NCI-H226 (cell line): ENCODE measurements around the gene PTTG2.
"Not testable (repeated sequence)": the region's sequence is repeated elsewhere in the genome, so short reads cannot be mapped to it uniquely, and the experiment has no call there.

Experiments used
- DNase-seq: peaks from one replicate; pipeline ENCODE4 v3.0.0-alpha.2; 2015

PTTG2 gene

GRCh38 chr4:37960098-37960497 is at the start of gene PTTG2:
Gene PTTG2 (plus strand): TSS chr4:37960398. CDS start chr4:37960435, 37 bp downstream.
- DNase-seq, result no peak

DNA sequence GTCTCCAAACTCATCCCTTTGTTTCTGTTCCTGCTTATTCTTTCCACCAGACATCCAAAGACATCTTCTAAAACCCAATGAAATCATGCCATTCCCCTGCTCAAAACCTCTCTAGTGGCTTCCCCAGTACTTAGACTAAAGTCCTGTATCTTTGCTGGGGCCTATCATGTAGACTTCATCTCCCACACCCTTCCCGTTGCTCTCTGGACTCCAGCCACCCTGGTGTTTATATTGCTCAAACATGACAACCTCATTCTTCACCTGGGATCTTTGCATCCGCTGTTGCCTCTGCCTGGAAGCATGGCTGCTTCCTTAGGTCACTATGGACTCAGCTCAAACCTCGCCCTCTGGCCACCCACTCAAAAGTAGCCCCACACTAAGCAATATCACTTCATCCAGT is 45.7 kb upstream of the PTTG2 start:
- no peak for DNase-seq

- no peak for DNase-seq
Measured at GRCh38 chr4:37917388-37917787, 42.8 kb upstream of the PTTG2 start.

GRCh38 chr4:37918653-37919052 is 41.5 kb upstream of the PTTG2 start:
- DNase-seq, result no peak

DNA sequence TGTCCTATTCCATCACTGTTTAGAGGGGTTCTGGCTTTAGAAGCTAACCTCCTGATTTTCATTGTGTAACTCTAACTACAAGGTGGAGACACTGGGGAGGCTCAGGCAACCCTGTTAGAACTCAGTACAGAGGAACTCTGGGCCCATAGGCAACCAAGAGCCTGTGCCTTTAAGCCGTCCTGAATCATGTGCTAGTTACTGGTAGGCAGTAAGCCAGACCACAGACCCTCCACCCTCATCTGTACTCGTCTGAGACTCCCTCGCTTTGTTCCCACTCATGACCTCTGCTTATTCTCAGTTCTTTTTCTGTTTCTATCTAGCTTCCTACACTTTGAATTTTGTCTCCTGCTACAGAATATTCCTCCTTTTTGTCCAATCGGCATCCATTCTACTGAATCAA is 37.9 kb upstream of the PTTG2 start:
- peak; percentile 72 for DNase-seq

DNA sequence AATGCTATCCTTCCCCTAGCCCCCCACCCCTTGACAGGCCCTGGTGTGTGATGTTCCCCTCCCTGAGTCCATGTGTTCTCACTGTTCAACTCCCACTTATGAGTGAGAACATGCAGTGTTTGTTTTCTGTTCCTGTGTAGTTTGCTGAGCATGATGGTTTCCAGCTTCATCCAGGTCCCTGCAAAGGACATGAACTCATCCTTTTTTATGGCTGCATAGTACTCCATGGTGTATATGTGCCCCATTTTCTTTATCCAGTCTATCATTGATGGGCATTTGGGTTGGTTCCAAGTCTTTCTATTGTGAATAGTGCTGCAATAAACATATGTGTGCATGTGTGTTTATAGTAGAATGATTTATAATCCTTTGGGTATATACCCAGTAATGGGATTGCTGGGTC is 37.1 kb upstream of the PTTG2 start:
- DNase-seq, result not testable (repeated sequence)

DNA sequence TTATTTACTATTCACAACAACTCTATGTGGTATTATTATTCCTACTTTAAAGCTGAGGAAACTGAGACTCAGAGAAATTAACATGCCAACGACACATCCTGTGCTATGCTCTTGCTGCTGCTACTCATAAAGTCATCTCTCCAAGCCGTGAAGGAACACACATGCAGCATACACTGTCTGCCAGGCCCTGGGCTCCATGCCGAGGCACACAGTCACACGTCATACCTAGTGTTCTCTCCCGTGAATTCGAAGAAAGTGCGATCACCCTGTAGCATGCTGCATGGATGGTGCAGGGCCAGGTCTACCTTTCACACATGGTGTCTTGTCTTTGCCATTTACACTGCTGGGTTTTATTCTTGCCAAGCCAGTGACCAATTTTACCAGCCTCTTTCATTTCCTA is 35.3 kb upstream of the PTTG2 start:
- DNase-seq, result no peak

DNA sequence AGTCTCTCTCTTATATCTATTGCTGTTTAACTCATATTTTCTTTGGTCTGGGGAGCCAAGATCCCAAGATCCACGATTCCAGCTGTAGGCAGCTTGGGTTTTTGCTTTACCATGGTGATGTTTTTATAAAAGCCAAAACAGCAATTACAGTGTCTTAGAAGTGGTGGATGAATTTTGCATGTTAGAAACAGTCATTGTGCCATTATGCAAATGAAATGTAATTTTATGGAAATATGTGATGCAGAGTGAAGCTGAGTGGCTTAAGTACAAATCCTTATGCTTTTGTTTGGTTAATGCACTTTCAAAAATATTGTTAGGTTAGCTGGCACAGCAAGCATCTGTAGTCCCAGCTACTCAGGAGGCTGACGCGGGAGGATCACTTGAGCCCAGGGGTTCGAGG is 32.8 kb upstream of the PTTG2 start:
- DNase-seq, result no peak

GRCh38 chr4:37928426-37929416 is 31.5 kb upstream of the PTTG2 start:
- DNase-seq, result no peak

DNA sequence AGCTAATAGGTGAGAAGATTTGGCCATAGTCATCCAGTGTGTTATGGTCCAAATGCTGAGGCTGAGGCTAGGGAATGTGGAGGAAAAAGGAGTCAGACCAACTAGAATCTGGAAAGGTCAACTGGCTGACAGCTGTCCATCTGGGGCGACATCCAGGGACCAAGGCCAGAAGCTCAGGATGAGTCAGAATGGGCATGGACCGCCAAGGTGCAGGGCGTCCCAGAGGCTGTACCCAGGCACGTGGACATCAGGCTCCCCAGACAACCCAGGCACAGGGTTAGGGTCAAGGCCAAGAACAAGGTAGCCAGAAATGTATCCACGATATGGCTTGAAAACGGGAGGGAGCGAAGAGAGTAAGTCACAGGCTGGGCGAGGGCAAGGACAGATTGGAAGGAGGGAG is 26.1 kb upstream of the PTTG2 start:
- no peak for DNase-seq

DNA sequence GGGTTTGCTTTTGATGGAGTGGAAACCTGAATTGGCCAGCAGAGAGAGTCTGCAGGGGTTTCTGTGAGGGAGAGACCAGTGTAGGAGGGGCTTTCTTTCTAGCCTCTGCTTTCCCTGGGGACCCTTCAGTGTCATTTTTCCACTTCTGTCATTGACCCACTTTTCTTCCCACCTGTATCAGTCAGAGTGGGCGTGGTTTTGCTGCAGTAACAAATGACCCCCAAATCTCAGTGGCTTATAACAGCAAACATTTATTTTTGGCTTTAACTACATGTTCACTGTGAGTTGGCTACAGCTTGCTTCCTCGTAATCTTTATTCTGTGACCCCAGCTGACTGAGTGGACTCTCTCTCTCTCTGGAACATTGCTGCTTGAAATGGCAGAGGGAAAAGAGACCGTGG is 25.6 kb upstream of the PTTG2 start:
- no peak for DNase-seq

DNA sequence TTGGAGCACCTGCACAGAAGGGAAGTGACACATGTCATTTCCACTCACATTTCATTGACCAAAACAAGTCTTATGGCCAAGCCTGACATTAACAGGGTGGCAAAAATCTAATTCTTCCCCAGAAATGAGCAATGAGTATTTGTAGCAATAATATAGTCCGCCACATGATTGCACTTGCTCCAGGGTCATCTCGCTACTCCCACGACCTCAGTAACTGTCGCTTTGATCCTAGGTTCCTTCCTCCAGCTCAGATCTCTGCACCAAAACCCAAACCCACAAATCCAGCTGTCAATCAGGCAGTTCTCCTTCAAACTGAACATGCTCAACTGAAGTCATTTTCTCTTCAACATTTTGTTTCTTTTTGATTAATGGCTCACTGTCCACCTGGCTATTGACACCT is 25.2 kb upstream of the PTTG2 start:
- DNase-seq, result no peak

- no peak for DNase-seq
Measured at GRCh38 chr4:37936889-37937498, 23.2 kb upstream of the PTTG2 start.

DNA sequence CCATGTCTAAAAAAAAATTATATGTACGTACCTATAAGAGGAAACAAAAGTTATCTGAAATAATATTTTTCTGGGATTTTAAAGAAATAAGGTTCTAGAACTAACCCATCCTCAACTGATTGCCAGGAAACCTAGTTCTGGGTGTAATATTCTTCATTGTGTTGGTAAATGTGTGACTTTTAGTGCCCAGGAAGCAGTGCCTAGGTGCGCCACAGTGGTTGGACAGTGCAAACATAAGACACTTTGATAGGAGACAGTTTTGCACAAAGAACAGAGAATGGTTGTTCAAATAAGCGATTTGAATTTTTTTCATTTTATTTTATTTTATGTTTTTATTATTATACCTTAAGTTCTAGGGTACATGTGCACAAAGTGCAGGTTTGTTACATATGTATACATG is 22.0 kb upstream of the PTTG2 start:
- DNase-seq, result no peak

DNA sequence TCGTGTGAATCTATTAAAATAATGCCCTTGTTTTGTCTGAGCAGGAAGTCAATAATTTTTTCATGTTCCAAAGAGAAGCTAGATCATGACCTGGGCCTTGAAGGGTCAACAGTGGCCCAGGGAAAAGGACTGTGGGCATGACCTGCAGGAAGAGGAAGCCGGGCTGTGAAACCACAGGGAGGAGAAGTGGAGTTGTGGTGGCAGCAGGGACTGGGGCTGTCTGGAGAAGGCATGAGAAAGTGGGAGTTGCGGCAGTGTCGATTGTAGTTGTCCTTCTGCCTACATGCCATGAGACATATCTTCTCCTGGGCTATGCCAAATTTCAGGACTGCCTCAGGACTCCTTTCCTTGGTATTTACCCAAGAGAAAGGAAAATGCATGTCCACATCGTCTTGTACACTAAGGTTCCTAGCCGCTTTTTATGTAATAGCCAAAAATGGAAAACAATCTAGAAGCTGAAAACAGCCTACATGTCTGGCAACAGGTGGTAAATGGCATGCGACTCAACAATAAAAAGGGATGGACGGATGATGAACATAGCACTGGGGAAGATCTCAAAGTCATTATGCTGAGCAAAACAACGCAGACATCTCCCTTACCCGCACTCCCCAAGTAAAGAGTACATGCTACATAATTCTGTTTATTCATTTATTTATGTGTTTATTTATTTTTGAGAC is 13.6 kb upstream of the PTTG2 start:
- no peak for DNase-seq

- no peak for DNase-seq
Measured at GRCh38 chr4:37948542-37948941, 11.7 kb upstream of the PTTG2 start.

DNA sequence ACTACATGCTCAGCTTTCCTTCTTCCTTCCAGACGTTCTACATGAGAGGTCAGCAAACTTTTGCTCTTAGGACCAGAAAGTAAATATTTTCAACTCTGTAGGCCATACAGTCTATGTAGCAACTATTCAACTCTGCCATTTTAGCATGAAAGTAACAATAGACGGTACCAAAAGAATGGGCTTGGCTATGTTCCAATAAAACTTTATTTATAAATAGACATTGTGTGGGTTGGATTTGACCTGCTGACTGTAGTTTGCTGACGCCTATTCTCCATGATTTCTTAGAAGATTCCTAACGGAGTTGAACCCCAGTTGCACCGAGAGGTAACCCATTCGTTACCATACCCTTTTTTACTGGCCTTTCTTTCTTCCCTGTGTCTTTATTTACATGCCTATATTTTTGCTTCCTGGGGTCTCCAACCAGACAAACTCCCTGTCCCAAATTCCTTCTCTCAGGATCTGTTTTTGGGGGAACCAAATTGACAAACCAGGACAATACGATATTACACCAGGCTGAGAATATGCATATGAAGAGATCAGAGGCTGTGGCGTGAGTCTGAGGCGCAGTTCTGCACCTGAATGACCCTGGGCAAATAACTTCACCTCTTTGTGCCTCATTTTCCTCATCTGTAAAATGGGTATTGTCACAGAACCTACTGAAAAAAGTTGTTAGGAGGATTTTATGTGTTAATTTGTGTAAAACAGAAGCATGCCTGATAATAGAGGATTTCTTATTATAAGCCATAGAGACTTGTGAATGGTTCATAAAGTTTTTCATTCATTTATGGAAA is 10.4 kb upstream of the PTTG2 start:
- no peak for DNase-seq

GRCh38 chr4:37951461-37952352 is 8.5 kb upstream of the PTTG2 start:
- no peak for DNase-seq

DNA sequence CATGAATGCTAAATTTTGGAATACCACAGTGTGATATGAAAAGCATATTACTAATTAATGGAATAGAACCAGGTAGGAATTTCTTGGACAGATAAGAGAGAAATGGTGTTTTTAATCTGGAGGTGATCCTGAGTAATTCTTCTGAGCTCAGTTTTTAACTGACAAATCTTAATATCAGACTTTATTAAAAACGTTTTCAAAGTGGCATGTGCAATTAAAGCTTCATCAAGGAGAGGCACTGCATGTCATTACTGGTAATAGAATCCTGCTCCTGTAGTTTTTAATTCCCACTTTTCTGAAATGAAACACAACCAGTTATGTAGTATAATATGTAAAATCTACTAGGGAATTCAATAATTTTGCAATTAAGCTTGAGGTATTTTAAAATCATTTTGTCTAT is 7.0 kb upstream of the PTTG2 start:
- no peak for DNase-seq

- DNase-seq, result peak; percentile 7
Measured at GRCh38 chr4:37953620-37954293, 6.4 kb upstream of the PTTG2 start.

- DNase-seq, result no peak
Measured at GRCh38 chr4:37956941-37957340, 3.3 kb upstream of the PTTG2 start.
